HG02870 (cell line): Measurements from ENCODE around the gene PLA1A.
"Not testable (repeated sequence)": the region's sequence is repeated elsewhere in the genome, so short reads cannot be mapped to it uniquely, and the experiment has no call there.

Experiments
- ATAC-seq: cut with Tn5 transposase; IDR thresholded peaks from one replicate; pipeline ENCODE4 v1.9.1; 2021; ENCODE audit warnings: mild to moderate bottlenecking, moderate library complexity; ENCODE audit not compliant: unreplicated experiment

The PLA1A gene

DNA sequence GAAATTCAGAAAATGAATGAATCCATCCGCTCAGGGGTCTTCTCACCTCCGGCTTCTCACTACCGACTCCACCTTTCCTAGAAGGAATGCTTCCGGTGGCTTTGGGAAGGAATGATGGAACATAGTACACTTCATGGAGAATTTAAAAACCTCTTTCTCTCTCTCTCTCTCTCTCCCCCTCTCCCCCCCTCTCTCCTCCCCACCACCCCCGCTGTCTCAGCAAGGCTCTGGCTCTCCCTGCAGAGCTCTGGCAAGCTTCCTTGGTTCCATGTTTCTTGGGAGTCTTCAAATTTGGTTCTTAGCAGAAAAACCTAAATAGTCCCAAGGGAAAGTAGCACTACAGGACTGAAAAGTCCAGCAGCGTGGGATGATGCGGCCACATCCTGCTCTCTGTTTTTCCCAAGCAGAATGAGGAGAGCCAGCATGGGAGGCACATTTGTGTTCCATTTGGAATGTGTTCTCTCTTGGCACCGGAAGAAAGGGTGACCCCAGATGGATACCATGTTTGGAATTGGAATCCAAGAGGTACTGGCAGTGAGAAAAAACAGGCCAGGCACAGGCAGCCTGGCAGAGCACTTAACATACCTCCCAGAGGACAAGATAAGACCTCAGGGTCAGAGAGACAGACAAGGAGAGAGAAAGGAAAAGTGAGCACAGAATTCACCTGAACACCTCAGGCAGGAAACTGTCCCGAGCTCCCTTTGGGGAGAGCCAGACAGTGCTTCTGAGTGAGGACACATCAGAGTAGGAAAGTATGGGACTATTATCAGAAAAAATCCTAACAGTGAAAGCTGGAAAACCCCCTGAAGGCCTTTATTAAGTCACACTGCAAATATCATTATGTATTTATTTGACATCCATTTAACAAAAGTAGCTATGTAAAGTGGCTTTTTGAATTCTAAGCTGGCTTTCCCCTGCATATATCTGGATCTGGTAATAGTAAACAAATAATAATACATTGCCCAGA is 63.1 kb downstream of the PLA1A start, which contains the start of gene POPDC2:
POPDC2 (minus strand) TSS at position 116 of the 967 bp plus-strand sequence. CDS start 166 bp downstream, outside the sequence.
- no peak for ATAC-seq

DNA sequence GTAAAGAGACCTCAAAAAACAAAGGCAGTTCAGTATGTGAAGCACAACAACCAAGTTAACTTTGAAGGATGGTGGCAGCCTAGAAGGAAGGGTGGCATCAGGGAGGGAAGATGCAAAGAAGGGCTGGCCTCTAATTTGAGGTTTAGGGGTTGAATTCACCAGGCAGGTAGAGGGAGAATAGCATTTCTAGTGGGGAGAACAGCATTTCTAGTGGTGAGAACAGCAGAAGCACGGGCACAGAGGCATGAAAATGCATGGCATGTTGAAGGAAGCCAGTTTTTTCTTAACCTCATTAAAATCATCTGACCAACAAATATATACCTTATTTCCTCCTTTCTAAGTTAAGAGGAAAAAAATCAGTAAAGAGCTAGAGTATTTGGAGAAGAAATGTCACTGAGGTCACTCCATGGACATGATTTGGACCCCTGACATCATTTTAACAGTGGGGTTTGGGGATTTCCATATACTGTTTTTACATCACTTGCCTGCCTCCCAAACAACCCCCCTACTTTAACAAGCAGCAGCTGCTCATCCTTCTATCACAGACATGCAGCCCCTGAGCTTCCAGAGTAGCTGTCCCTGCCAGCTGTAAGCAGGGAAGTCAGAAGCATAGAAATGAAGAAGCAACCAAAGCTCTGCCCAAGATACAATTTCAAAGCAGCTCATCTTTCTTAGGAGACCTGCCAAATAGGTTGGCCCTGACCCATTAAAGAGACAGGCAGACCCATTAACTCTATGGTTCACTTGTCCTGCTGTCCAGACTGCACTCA is 65.1 kb downstream of the PLA1A start:
- no peak for ATAC-seq

DNA sequence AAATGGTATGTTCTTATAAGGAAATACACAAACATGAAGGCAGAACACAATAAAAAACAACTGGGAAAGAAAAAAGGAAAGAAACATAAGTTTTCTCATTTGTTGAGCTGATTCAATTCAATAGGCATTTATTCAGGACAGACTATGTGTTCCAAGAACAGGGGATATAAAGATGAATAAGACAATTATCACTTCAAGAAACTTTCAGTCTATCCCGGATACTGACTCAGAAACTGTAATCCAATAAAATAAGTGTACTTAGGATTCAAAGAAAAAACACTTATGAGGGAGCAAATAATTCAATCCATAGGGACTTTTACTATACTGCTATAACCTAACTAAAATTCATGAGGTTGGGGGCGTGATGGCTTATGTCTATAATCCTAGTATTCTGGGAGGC is 66.2 kb downstream of the PLA1A start:
- no peak for ATAC-seq

DNA sequence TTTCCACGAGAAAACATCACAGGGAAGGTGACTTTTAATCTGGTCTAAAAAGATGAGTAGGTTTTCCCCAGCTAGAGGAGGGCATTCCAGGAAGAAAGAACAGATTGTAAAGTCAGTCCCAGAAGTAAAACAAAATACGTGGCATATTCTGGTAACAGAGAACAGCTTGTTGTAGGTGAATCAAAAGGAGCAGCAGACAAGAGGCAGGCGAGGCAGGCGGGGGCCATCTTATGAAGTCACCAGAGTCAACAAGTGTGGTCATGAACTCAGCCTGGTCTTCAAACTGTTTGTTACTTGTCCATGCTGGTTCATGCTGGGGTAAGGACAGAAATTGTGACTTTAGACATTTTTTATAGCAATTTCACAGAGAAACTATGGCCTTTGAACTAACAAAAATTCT is 66.7 kb downstream of the PLA1A start:
- no peak for ATAC-seq

DNA sequence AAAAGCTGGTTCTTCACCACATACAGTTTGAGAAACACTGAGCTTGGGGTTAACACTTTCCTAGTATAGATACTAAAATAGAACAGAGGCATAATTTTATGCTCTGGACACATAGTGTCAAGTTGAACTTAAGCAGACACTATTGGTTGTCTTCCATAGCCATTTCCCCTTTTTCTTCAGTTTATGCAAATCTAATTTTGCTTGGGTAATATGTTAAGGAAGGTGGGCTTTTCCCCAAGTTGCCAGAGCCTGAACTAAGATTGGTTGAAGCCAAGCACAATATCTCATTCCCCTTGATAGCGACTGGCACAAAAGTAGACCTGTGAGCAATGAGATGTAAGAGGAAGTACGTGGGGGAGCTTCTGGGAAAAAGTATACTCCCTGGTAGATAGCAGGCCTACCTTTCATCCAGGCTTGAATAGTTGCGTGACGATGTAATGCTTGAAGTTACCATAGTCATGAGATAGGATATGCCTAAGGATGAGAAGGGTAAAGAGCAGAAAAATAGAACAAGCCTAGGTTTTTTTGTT is 67.2 kb downstream of the PLA1A start:
- no peak for ATAC-seq

DNA sequence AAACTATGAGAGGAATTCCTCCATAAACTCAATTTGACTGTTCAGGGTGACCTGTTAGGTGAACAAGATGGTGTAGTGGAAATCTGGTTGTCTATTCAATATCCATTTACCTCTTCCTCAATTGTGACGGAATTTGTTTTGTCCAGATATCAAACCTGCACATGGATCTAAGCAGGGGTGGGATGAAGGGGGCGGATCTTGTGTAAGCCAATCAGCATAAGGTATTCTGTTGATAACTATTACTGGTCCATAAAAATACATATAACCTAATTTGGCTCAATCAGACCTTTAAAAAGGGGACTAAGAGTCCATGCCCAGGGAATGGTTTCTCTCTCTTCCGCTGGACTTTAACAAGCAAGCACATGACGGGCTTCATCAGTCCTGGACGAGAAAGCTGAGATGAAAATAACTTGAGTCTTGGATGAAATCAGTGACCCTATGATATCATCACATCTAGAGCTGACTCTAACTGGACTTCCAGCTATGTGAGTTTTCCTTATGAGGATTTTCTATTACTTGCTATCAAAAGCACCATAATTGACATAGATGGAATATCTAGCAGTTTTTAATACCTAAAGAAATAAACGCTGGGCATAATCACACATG is 68.4 kb downstream of the PLA1A start:
- no peak for ATAC-seq

DNA sequence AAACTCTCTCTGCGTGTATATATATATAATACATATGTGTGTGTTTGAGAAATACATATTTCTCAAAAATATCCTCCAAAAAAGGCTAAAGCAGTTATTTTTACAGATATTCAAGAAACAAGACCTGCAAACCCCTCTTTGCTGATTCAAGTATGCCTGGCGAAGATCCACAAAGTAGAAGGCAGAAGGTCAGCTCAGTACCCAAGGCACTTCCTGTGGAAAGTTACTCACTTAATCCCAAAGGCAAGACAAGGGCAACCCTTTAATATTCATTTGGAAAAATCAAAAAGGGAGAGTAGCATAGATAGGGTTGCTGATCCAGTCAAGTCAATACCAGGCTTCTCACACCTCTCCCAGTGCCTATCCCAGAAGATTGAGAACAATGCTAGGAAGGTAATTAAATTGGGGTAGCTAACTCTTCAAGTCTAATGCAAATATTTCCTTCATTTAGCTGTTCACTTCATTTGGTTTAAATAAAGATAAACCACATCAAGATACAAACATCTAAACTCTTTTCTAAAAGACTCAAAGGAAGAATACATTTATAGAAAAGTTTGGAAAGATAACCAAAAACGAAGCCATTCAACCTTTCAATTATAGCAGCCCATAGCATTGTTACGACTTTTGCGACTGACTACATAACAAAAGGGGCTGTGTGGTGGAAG is 72.4 kb downstream of the PLA1A start:
- ATAC-seq, result no peak

DNA sequence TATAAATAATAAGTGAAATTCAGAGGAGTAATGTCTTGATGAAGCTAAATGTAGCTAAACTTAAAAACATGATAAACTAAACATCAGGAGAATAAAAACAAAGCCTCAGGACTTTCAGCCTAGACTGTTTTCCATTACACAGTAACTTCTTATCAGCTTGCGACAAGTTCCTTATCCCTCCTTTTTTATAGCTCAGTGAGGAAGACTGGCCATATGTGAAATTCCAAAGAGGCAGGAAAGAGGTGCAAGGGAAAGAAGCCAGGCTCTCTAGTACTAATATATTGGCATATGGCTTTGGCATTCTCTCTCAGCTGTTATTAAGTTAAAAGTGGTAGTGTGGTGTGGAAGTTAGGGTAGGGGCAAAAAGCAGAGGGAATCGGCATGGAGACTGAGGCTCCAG is 75.1 kb downstream of the PLA1A start:
- ATAC-seq, result no peak

DNA sequence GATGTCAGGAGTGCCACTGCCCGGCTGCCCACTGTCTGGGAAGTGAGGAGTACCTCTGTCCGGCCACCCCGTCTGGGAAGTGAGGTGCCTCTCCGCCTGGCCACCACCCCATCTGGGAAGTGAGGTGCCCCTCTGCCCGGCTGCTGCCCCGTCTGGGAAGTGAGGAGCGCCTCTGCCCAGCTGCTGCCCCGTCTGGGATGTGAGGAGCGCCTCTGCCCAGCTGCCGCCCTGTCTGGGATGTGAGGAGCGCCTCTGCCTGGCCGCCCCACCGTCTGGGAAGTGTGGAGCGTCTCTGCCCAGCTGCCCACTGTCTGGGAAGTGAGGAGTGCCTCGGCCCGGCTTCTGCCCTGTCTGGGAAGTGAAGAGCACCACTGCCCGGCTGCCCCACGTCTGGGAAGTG is 76.2 kb downstream of the PLA1A start:
- ATAC-seq, result no peak

DNA sequence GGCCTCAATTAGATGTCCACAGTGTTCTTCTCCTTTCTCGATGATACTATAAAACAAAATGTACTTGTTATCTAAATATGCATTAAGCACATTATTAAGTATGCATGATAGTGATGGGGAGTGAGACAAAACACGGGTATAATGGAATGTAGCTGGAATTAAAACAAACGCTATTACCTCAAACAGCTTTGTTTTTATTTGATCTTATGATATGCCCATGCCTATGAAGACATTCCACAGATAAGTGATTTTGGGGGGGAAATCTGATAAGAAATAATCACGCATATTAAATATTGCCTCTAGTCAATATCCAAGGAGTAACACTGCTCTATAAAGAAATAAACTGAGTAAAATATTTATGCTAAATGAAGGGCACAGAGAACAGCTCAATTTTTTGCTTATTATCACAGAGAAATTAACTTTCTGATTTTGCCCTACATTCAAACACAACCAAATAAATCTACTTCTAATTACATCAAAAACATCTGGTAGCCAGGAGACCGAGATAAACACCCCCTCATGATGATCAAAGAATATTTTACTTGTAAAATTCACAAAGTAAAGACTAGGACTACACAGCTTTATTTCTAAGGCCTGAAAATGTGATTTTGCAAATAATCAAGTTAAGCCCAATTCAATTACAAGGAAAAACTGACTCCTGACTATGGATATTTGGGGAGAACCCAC is 77.6 kb downstream of the PLA1A start:
- ATAC-seq, result no peak

DNA sequence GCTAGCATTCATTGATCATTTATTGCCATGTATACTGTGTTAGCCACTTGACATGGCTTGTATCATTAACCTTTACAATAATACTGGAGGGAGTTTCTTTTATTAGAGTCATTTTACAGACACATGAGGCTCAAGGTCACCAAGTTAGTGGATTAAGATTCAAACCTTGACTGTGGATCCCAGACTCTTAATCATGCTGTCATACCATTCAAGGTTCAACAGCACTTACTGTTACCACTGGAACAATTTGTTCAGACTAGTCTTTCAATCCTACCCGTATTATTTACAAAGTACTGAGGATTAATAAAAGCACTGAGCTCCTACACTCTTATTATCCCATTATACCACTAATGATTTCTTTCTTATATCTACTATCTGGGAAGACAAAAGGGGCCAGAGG is 78.3 kb downstream of the PLA1A start:
- no peak for ATAC-seq

DNA sequence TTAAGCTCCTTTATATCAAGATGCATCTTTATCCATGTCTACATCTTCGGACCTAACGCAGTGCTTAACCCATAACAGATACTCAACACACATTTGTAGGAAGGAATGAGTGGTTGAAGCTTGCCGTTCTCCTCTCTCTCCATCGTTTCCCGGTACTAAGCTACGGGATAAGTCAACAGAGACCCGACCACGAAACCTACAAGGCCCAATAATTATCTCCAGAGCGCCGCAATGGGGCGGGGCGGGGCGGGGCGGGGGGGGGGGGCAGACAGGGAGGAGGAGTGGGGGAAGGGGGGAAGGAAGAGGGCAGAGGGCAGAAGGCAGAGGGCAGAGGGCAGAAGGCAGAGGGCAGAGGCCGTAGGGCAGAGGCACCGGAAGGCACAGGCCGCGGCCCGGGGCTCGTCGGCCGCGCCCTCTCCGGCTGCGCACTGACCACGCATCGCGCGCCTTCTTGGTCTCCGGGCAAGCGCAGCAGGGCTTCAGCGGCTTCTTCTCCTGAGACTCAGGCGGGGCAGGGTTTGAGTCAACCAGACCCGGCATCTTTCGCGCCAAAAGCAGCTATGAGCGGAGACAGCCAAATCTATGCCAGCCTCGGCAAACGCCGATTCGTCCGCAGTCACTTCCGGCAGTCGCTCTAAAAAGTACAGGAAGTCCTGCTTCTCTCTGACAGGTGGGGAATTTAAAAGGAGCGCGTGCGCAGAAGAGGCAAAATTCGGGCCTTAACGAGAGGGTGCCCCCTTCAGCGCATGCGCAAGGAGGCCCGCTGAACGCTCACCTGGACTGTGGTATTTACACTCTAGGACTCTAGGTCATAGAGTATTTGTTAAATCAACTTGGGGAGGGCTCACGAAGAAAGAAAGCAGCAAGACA is 79.3 kb downstream of the PLA1A start, which contains the start of gene COX17:
COX17 (minus strand) TSS at position 636 of the 870 bp plus-strand sequence; CDS start at position 540, 96 bp downstream.
- ATAC-seq, result peak; percentile 89

DNA sequence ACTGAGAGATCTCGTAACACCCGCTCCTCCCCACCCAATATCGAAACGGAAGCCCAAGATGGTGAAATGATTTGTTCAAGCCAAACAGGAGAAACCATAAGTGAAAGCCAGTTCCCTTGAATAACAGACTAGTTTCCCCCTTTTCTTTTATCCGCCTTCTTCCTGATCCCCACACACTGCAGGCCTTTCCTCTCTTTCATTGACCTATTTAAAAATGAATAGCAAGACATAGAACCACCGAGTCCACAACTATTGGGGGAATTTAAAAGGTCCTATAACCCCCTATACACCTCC is 79.9 kb downstream of the PLA1A start:
- no peak for ATAC-seq

DNA sequence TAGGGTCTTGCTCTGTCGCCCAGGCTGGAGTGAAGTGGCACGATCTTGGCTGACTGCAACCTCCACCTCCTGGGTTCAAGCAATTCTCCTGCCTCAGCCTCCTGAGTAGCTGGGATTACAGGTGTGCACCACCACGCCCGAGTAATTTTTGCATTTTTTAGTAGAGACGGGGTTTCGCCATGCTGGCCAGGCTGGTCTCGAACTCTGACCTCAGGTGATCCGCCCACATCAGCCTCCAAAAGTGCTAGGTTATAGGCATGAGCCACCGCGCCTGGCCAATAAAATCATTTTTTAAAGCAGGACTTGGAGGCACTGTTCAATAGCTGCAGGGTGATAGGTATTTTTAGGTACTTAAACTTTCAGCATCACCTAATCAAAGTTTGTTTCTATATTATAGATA is 80.5 kb downstream of the PLA1A start:
- not testable (repeated sequence) for ATAC-seq
